NCI-H1048 (cell line): Measurements from ENCODE around the gene ACAP2.
"Not testable (repeated sequence)": the region's sequence is repeated elsewhere in the genome, so short reads cannot be mapped to it uniquely, and the experiment has no call there.

Experiments used
- DNase-seq: peaks from one replicate; lab custom pipeline; 2025; lab: John Stamatoyannopoulos, UW

The ACAP2 gene

GRCh38 chr3:195385526-195385925 is 57.3 kb downstream of the ACAP2 start:
- DNase-seq: no peak

- no peak for DNase-seq
These were observed 57.9 kb downstream of the ACAP2 start for GRCh38 chr3:195384952-195385351.

- DNase-seq: no peak
These were observed 70.6 kb downstream of the ACAP2 start for GRCh38 chr3:195372220-195372619.

- no peak for DNase-seq
These were observed 76.5 kb downstream of the ACAP2 start for GRCh38 chr3:195366200-195366925.

- DNase-seq: no peak
These were observed 77.4 kb downstream of the ACAP2 start for GRCh38 chr3:195365371-195365770.

- not testable (repeated sequence) for DNase-seq
These were observed 85.0 kb downstream of the ACAP2 start for GRCh38 chr3:195357797-195358196.

GRCh38 chr3:195356151-195357086 is 86.4 kb downstream of the ACAP2 start:
- DNase-seq: no peak

GRCh38 chr3:195354009-195354408 is 88.8 kb downstream of the ACAP2 start:
- DNase-seq: not testable (repeated sequence)

- DNase-seq: no peak
These were observed 89.8 kb downstream of the ACAP2 start for GRCh38 chr3:195352895-195353488.

GRCh38 chr3:195348426-195349115 is 94.2 kb downstream of the ACAP2 start:
- no peak for DNase-seq

GRCh38 chr3:195337747-195338146 is 105.1 kb downstream of the ACAP2 start:
- no peak for DNase-seq

- DNase-seq: no peak
These were observed 107.9 kb downstream of the ACAP2 start for GRCh38 chr3:195334967-195335366.

- DNase-seq: no peak
These were observed 123.8 kb downstream of the ACAP2 start for GRCh38 chr3:195319060-195319459.

GRCh38 chr3:195312714-195313113 is 130.1 kb downstream of the ACAP2 start:
- no peak for DNase-seq

GRCh38 chr3:195307711-195308110 is 135.1 kb downstream of the ACAP2 start:
- no peak for DNase-seq

- DNase-seq: no peak
These were observed 136.5 kb downstream of the ACAP2 start for GRCh38 chr3:195306369-195306768.

GRCh38 chr3:195302431-195302830 is 140.4 kb downstream of the ACAP2 start:
- DNase-seq: no peak

- DNase-seq: no peak
These were observed 145.4 kb downstream of the ACAP2 start for GRCh38 chr3:195297446-195297845.

- no peak for DNase-seq
These were observed 146.2 kb downstream of the ACAP2 start for GRCh38 chr3:195296662-195297061.

GRCh38 chr3:195291121-195291520 is 151.7 kb downstream of the ACAP2 start:
- DNase-seq: no peak

- not testable (repeated sequence) for DNase-seq
These were observed 152.2 kb downstream of the ACAP2 start for GRCh38 chr3:195290643-195291042.
